ENCODE measurements around the gene FMNL1.

DNA sequence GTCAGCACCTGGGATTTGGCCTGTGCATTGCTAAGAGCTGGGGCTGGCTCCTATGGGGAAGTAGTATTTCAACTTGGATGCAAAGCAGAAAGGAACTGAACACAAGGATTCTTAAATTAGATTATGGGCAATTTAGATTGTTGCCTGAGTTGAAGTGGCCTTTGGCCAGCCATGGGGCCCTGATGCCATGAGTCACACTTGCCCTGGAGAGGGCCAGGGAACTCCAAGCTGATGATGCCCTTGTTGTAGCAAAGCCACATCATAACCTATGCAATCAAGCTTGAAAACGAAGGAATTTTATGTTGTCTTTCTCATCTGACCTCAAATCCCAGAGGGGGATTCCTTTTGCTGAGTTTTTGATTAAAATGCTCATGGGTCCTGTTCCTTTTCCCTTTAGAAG, 44.1 kb downstream of the FMNL1 start:
- TF ChIP-seq, protein P1, sequence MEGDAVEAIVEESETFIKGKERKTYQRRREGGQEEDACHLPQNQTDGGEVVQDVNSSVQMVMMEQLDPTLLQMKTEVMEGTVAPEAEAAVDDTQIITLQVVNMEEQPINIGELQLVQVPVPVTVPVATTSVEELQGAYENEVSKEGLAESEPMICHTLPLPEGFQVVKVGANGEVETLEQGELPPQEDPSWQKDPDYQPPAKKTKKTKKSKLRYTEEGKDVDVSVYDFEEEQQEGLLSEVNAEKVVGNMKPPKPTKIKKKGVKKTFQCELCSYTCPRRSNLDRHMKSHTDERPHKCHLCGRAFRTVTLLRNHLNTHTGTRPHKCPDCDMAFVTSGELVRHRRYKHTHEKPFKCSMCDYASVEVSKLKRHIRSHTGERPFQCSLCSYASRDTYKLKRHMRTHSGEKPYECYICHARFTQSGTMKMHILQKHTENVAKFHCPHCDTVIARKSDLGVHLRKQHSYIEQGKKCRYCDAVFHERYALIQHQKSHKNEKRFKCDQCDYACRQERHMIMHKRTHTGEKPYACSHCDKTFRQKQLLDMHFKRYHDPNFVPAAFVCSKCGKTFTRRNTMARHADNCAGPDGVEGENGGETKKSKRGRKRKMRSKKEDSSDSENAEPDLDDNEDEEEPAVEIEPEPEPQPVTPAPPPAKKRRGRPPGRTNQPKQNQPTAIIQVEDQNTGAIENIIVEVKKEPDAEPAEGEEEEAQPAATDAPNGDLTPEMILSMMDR (IDR thresholded peaks at IDR 0.05), result no peak
- TF ChIP-seq POLR2A (IDR thresholded peaks at IDR 0.05), result no peak
